Naive thymus-derived CD4-positive, alpha-beta T cell (primary cell): ENCODE results near the gene SMIM10L2A. TPM values are rescaled to one million over a fixed set of nuclear protein-coding genes. Genes with fewer than 3 reads are reported as not detected.
"Not testable (repeated sequence)": the region's sequence is repeated elsewhere in the genome, so short reads cannot be mapped to it uniquely, and the experiment has no call there.

ENCODE experiments used
- ATAC-seq: fragments of 150-1000 bp; cut with Tn5 transposase; 2 replicates; pipeline ENCODE4 v1.10.0; 2021; ENCODE audit warnings: mild to moderate bottlenecking, moderate library complexity
- CTCF ChIA-PET: fragments of 350-600 bp; sonication (Branson Sonifier 250); formaldehyde crosslinking; loops from one replicate; lab custom pipeline; 2021; ENCODE audit warnings: antibody characterized with exemption; lab: Charles Lee
- POLR2A ChIA-PET: fragments of 350-600 bp; sonication (Branson Sonifier 250); formaldehyde crosslinking; loops from one replicate; lab custom pipeline; 2021; ENCODE audit warnings: antibody characterized with exemption, inconsistent platforms; lab: Charles Lee
- DNase-seq, 9 donors: peaks; one replicate each; pipeline versions ENCODE4 v3.0.0 to v3.0.0-alpha.2; 2020 to 2022; ENCODE audit warnings: mixed read lengths in 1 of 9
- H3K27ac ChIP-seq: one replicate; pipeline ENCODE4 v1.7.0; 2013; ENCODE audit warnings: mild to moderate bottlenecking, low read depth, low read length, moderate library complexity
- H3K27me3 ChIP-seq, 2 donors: one replicate each; pipeline ENCODE4 v1.7.0; 2013; ENCODE audit warnings: low read length in 2 of 2, mild to moderate bottlenecking in 2 of 2, moderate library complexity in 2 of 2; ENCODE audit not compliant: control insufficient read depth in 2 of 2, insufficient read depth in 2 of 2
- H3K36me3 ChIP-seq, 3 experiments: 1 replicate in 2 of 3; 2 replicates in 1 of 3; pipeline ENCODE4 v1.7.0; 2013; ENCODE audit warnings: low read length in 3 of 3, mild to moderate bottlenecking in 3 of 3, moderate library complexity in 1 of 3; ENCODE audit not compliant: insufficient read depth in 3 of 3, control insufficient read depth in 2 of 3
- H3K4me1 ChIP-seq, 2 donors: one replicate each; pipeline ENCODE4 v1.7.0; 2013; ENCODE audit warnings: low read length in 2 of 2, mild to moderate bottlenecking in 2 of 2, moderate library complexity in 1 of 2; ENCODE audit not compliant: control insufficient read depth in 2 of 2, insufficient read depth in 2 of 2
- H3K4me3 ChIP-seq: 2 replicates; pipeline ENCODE4 v1.7.0; 2013; ENCODE audit warnings: mild to moderate bottlenecking, low read length
- H3K9me3 ChIP-seq, 3 experiments: 1 replicate in 2 of 3; 2 replicates in 1 of 3; pipeline ENCODE4 v1.7.0; 2013; ENCODE audit warnings: low read length in 3 of 3; ENCODE audit not compliant: control insufficient read depth in 2 of 3
- H3K27ac Mint-ChIP-seq, 9 donors: one replicate each; pipeline ENCODE4 v1.8.0; 2020 to 2022; ENCODE audit warnings: mixed read lengths in 9 of 9, mild to moderate bottlenecking in 8 of 9, moderate library complexity in 5 of 9, inconsistent platforms in 2 of 9
- H3K27me3 Mint-ChIP-seq, 5 donors: one replicate each; pipeline ENCODE4 v1.8.0; 2021 to 2022; ENCODE audit warnings: mixed read lengths in 5 of 5, mild to moderate bottlenecking in 1 of 5
- H3K36me3 Mint-ChIP-seq, 5 donors: one replicate each; pipeline ENCODE4 v1.8.0; 2020 to 2022; ENCODE audit warnings: mixed read lengths in 5 of 5, mild to moderate bottlenecking in 3 of 5, inconsistent platforms in 1 of 5
- H3K4me1 Mint-ChIP-seq, 7 donors: one replicate each; pipeline ENCODE4 v1.8.0; 2020 to 2022; ENCODE audit warnings: mixed read lengths in 7 of 7, mild to moderate bottlenecking in 3 of 7, inconsistent platforms in 1 of 7
- H3K4me3 Mint-ChIP-seq, 10 donors: one replicate each; pipeline ENCODE4 v1.8.0; 2020 to 2022; ENCODE audit warnings: mild to moderate bottlenecking in 10 of 10, mixed read lengths in 10 of 10, moderate library complexity in 6 of 10, inconsistent platforms in 2 of 10
- H3K9me3 Mint-ChIP-seq, 11 donors: one replicate each; pipeline ENCODE4 v1.8.0; 2020 to 2022; ENCODE audit warnings: mixed read lengths in 11 of 11, mild to moderate bottlenecking in 4 of 11, inconsistent platforms in 1 of 11, moderate library complexity in 1 of 11
- intact Hi-C, 2 donors: fragments of 100-400 bp; cut with micrococcal nuclease; formaldehyde crosslinking; loops; one replicate each; pipeline ENCODE4 v1.15.1; 2023
- polyA plus RNA-seq, 2 donors: library from polyadenylated mRNA; unstranded; fragments of 300-500 nt; fragmentation: Illumina TruSeq; gene quantifications; one replicate each; pipeline ENCODE4 v1.2.3, GENCODE V29; 2021
- total RNA-seq, 6 experiments: library from RNA in 5 of 6; stranded (reverse) in 5 of 6; gene quantifications; 1 replicate in 5 of 6; 2 replicates in 1 of 6; pipeline ENCODE4 v1.2.3 and lab custom pipeline; 2021 to 2026

Gene SMIM10L2A
- total and polyA plus RNA-seq, 7 experiments from 2014 or later, result 0.19 to 5.0 (median 1.3) TPM

- peaks cover under 1 to 26% (median 19%) of the 10 kb centered on the region in 7 donors for H3K4me1 Mint-ChIP-seq
Observed at GRCh38 chrX:135397652-135398051, 24.1 kb upstream of the SMIM10L2A start.

DNA sequence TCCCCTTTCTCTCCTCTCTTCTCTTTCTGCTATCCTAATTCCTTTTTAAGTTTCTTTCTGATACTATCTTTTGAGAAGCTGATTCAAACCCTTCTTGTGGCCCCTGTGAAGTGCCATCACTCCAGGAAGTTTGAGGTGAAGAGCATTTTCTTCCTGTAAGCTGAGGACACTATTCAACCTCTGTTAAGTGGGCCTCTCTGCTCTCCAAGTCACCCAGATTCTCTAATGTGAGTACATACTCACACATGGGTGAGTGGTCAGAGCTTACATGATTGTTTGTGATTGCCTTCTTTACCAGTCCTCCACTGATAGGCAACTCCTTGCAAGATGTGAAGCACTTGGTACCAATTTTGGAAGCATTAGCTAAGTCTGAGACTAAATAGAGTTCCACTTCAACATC is 18.4 kb upstream of the SMIM10L2A start:
- H3K4me1 Mint-ChIP-seq, result peaks cover 8 to 39% (median 29%) of the 10 kb centered on the region in 7 donors
- ChIA-PET CTCF (no interaction called here), POLR2A (no interaction called here)
- peaks cover 3 to 29% of the 10 kb centered on the region in 2 donors for H3K4me1 ChIP-seq
- peak in 2 of 9 donors; percentile 12 to 13 for DNase-seq
- peaks cover 0 to 5% (median 0%) of the 10 kb centered on the region in 5 donors for H3K27me3 Mint-ChIP-seq
- H3K36me3 Mint-ChIP-seq, result peaks cover 0 to 2% (median 0%) of the 10 kb centered on the region in 5 donors
- no peaks in the 10 kb centered on the region for H3K9me3 ChIP-seq
- no peak overlapping the region for H3K4me3 ChIP-seq
- no peak for ATAC-seq
- peaks cover 0 to 3% (median 0%) of the 10 kb centered on the region in 11 donors for H3K9me3 Mint-ChIP-seq
- no peak overlapping the region for H3K27ac ChIP-seq
- H3K27ac Mint-ChIP-seq, result peak overlapping the region in 7 of 9 donors; percentile 14 to 90 (median 53)
- peak overlapping the region in 9 of 10 donors; percentile 14 to 68 (median 48) for H3K4me3 Mint-ChIP-seq
- no peaks in the 10 kb centered on the region for H3K36me3 ChIP-seq
- H3K27me3 ChIP-seq, result no peaks in the 10 kb centered on the region
- intact Hi-C loops, result loop anchor here in 1 of 2 donors (1.0 kb wide), 1 partner anchor 19 kb away; no protein-coding TSS in a partner anchor

More at GRCh38 chrX:135397652-135398051, 24.1 kb upstream of the SMIM10L2A start:
- Mint-ChIP-seq H3K9me3 (peaks cover 0 to 2% (median 0%) of the 10 kb centered on the region in 11 donors), H3K4me3 (no peak overlapping the region), H3K27ac (no peak overlapping the region), H3K36me3 (no peaks in the 10 kb centered on the region), H3K27me3 (no peaks in the 10 kb centered on the region)
- POLR2A ChIA-PET, result no interaction called here
- ATAC-seq (no peak), DNase-seq (no peak)
- CTCF ChIA-PET, result no interaction called here
- peaks cover 0 to 17% of the 10 kb centered on the region in 2 donors for H3K4me1 ChIP-seq
- H3K36me3 ChIP-seq, result no peaks in the 10 kb centered on the region
- H3K27me3 ChIP-seq, result no peaks in the 10 kb centered on the region
- H3K27ac ChIP-seq, result no peak overlapping the region
- intact Hi-C loops, result no loop called here
- no peak overlapping the region for H3K4me3 ChIP-seq
- H3K9me3 ChIP-seq, result no peaks in the 10 kb centered on the region

GRCh38 chrX:135406428-135406827 is 15.3 kb upstream of the SMIM10L2A start:
- H3K27me3 Mint-ChIP-seq, H3K9me3 Mint-ChIP-seq, H3K36me3 ChIP-seq, CTCF ChIA-PET, DNase-seq, H3K4me3 ChIP-seq, H3K4me3 Mint-ChIP-seq, H3K27me3 ChIP-seq, H3K27ac Mint-ChIP-seq, ATAC-seq, POLR2A ChIA-PET, intact Hi-C loops, H3K36me3 Mint-ChIP-seq, H3K27ac ChIP-seq, H3K9me3 ChIP-seq: not testable (repeated sequence)
- H3K4me1 ChIP-seq, result peaks cover 3 to 23% of the 10 kb centered on the region in 2 donors
- peaks cover 8 to 32% (median 30%) of the 10 kb centered on the region in 7 donors for H3K4me1 Mint-ChIP-seq

- no peak overlapping the region for H3K27ac Mint-ChIP-seq
- peaks cover 0 to 14% (median 2%) of the 10 kb centered on the region in 11 donors for H3K9me3 Mint-ChIP-seq
- H3K4me3 Mint-ChIP-seq, result no peak overlapping the region
- peaks cover 0 to 13% (median 9%) of the 10 kb centered on the region in 7 donors for H3K4me1 Mint-ChIP-seq
- POLR2A ChIA-PET, result interaction anchor here (0.6 kb wide), 1 partner anchor 67 kb away, joined by 3 read pairs; no protein-coding TSS in a partner anchor
- H3K4me1 ChIP-seq, result peaks cover 0 to 2% of the 10 kb centered on the region in 2 donors
- intact Hi-C loops, result no loop called here
- H3K27me3 ChIP-seq, result no peaks in the 10 kb centered on the region
- no peaks in the 10 kb centered on the region for H3K9me3 ChIP-seq
- H3K36me3 ChIP-seq, result no peaks in the 10 kb centered on the region
- DNase-seq (no peak), ATAC-seq (no peak)
- CTCF ChIA-PET, result no interaction called here
- H3K27ac ChIP-seq, result no peak overlapping the region
- no peak overlapping the region for H3K4me3 ChIP-seq
- peaks cover 0 to 2% (median 0%) of the 10 kb centered on the region in 5 donors for H3K36me3 Mint-ChIP-seq
- peaks cover 0 to 9% (median 0%) of the 10 kb centered on the region in 5 donors for H3K27me3 Mint-ChIP-seq
Observed at GRCh38 chrX:135408794-135409193, 12.9 kb upstream of the SMIM10L2A start.

DNA sequence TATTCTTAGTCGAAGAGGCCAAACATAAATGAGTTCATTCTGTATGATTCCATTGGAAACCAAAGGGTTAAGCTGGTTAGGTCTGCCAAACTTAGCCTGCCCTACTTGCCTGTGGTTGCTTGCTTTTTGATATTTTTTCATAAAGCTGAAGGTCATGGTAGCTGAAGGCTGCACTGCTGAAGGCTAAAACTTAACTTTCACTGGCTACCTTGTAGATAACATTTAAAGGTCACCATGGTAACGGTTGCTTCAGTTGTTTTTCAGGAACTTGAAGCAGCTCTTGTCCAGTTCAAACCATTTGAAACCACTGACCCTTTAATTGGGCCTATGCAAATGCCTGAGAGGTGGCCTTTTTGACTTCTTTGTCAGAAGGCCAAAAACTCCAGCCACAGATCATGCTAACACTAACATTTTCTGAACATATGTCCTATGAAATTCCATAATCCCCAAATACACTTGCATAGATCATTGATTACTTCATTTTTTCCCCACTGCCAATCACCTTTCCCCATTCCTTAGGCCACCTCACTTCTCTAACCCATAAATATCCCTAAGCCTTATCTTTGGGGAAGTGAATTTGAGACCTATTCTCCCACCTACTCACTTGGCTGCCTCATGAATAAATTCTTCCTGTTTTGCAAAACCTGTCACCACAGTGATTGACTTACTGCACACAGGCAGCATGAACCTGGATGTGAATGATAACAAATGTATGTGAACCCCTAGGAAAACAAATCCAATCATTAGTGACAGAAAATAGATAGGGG is 10.7 kb upstream of the SMIM10L2A start:
- Histone ChIP-seq H3K4me3 (no peak overlapping the region), H3K36me3 (no peaks in the 10 kb centered on the region), H3K9me3 (no peaks in the 10 kb centered on the region), H3K27ac (no peak overlapping the region), H3K27me3 (no peaks in the 10 kb centered on the region), H3K4me1 (no peaks in the 10 kb centered on the region)
- peak overlapping the region in 1 of 9 donors; percentile 49 for H3K27ac Mint-ChIP-seq
- DNase-seq, result no peak
- no peak overlapping the region for H3K4me3 Mint-ChIP-seq
- peaks cover 0 to 2% (median 0%) of the 10 kb centered on the region in 5 donors for H3K36me3 Mint-ChIP-seq
- CTCF ChIA-PET, result no interaction called here
- POLR2A ChIA-PET, result interaction anchor here (1.1 kb wide), 1 partner anchor 9 kb away, joined by 4 read pairs; no protein-coding TSS in a partner anchor
- H3K9me3 Mint-ChIP-seq, result peaks cover 0 to 14% (median 2%) of the 10 kb centered on the region in 11 donors
- ATAC-seq, result no peak
- peaks cover 0 to 9% (median 0%) of the 10 kb centered on the region in 5 donors for H3K27me3 Mint-ChIP-seq
- intact Hi-C loops, result no loop called here
- H3K4me1 Mint-ChIP-seq, result peaks cover 0 to 11% (median 6%) of the 10 kb centered on the region in 7 donors

DNA sequence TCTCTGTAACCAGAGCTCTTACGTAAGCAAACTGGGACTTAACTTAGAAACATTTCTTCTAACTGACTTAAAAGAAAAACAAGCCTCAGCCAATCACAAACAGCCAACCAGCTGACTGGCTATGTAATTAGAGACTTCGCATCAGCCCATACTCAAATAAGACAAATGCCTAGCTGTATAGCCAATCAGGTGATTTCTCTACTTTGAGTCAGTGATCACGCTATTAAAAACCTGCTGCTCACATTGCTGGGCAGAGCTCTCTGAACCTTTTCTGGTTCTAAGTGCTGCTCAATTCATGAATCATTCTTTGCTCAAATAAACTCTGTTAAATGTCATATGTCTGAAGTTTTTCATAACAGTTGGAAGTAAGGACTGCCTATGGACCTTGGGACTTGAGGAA is 9.9 kb upstream of the SMIM10L2A start:
- DNase-seq (no peak), ATAC-seq (no peak)
- H3K27me3 ChIP-seq, result no peaks in the 10 kb centered on the region
- Mint-ChIP-seq H3K4me1 (peaks cover 0 to 11% (median 6%) of the 10 kb centered on the region in 7 donors), H3K4me3 (no peak overlapping the region), H3K27ac (no peak overlapping the region), H3K27me3 (peaks cover 0 to 9% (median 0%) of the 10 kb centered on the region in 5 donors), H3K9me3 (peaks cover 0 to 14% (median 2%) of the 10 kb centered on the region in 11 donors), H3K36me3 (peaks cover 0 to 2% (median 0%) of the 10 kb centered on the region in 5 donors)
- H3K27ac ChIP-seq, result no peak overlapping the region
- H3K9me3 ChIP-seq, result no peaks in the 10 kb centered on the region
- no peaks in the 10 kb centered on the region for H3K36me3 ChIP-seq
- no peaks in the 10 kb centered on the region for H3K4me1 ChIP-seq
- H3K4me3 ChIP-seq, result no peak overlapping the region
- ChIA-PET CTCF (no interaction called here), POLR2A (no interaction called here)
- intact Hi-C loops, result no loop called here
